ENCODE data around the gene ME3. TPM values are rescaled to one million over a fixed set of nuclear protein-coding genes. Genes with fewer than 3 reads are reported as not detected.

Gene ME3
- polyA plus RNA-seq, 1 donor (not counting 4 experiments of a cell fraction or from before 2014, with no cell fraction given) = 1.0 TPM

GRCh38 chr11:86638673-86639072, 33.7 kb downstream of the ME3 start:
- no peaks in the 10 kb centered on the region for H3K9me3 ChIP-seq (ENCODE audit: control insufficient read depth, low read depth, low read length)
- H3K79me2 ChIP-seq (ENCODE audit: control insufficient read depth, insufficient read depth, low read length) = no peaks in the 10 kb centered on the region
- no peaks in the 10 kb centered on the region for H4K20me1 ChIP-seq (ENCODE audit: control insufficient read depth, extremely low read depth, insufficient read depth, low read length)
- H3K9ac ChIP-seq (ENCODE audit: control insufficient read depth, extremely low read depth, insufficient read depth, low read length) = no peak overlapping the region
- DNase-seq (ENCODE audit: low read depth, low spot score) (no peak), FAIRE-seq (no peak)
- no peak overlapping the region for H3K27ac ChIP-seq (ENCODE audit: control insufficient read depth, insufficient read depth, low read length)
- no peak overlapping the region for H3K4me2 ChIP-seq (ENCODE audit: control insufficient read depth, extremely low read depth, insufficient read depth, low read depth, low read length)
- H3K4me3 ChIP-seq (ENCODE audit: control insufficient read depth in 2 of 3, extremely low read depth in 1 of 3, insufficient read depth in 2 of 3, low read depth in 1 of 3, low read length in 3 of 3) = no peak overlapping the region
- H3K9me1 ChIP-seq (ENCODE audit: control insufficient read depth, extremely low read depth, insufficient read depth, low read length) = no peaks in the 10 kb centered on the region
- no peaks in the 10 kb centered on the region for H3K36me3 ChIP-seq (ENCODE audit: control insufficient read depth in 2 of 2, extremely low read depth in 1 of 2, insufficient read depth in 2 of 2, low read length in 2 of 2)
- TF ChIP-seq CTCF (optimal IDR thresholded peaks at IDR 0.05 in 1 of 3, IDR thresholded peaks at IDR 0.05 in 1 of 3, conservative IDR thresholded peaks at IDR 0.05 in 1 of 3; ENCODE audit: extremely low read depth in 1 of 3, insufficient read depth in 2 of 3, low read length in 3 of 3) (no peak), EZH2 (IDR thresholded peaks at IDR 0.05; ENCODE audit: low read length) (no peak)
- H2AFZ ChIP-seq (ENCODE audit: control insufficient read depth, low read length) = no peak overlapping the region
- H3K27me3 ChIP-seq (ENCODE audit: control insufficient read depth, extremely low read depth, insufficient read depth, low read length) = no peaks in the 10 kb centered on the region
- dilution Hi-C loops (cut with MboI; ENCODE audit: extremely low pct_ligation_motif_present, low sequenced_read_pairs) = no loop called here
- H3K4me1 ChIP-seq (ENCODE audit: control insufficient read depth, extremely low read depth, insufficient read depth, low read length) = peaks cover 11% of the 10 kb centered on the region

GRCh38 chr11:86637988-86638387, 34.4 kb downstream of the ME3 start:
- H3K4me3 ChIP-seq (ENCODE audit: control insufficient read depth in 2 of 3, extremely low read depth in 1 of 3, insufficient read depth in 2 of 3, low read depth in 1 of 3, low read length in 3 of 3) = no peak overlapping the region
- H3K4me2 ChIP-seq (ENCODE audit: control insufficient read depth, extremely low read depth, insufficient read depth, low read depth, low read length) = no peak overlapping the region
- TF ChIP-seq EZH2 (IDR thresholded peaks at IDR 0.05; ENCODE audit: low read length) (no peak), CTCF (optimal IDR thresholded peaks at IDR 0.05 in 1 of 3, IDR thresholded peaks at IDR 0.05 in 1 of 3, conservative IDR thresholded peaks at IDR 0.05 in 1 of 3; ENCODE audit: extremely low read depth in 1 of 3, insufficient read depth in 2 of 3, low read length in 3 of 3) (no peak)
- dilution Hi-C loops (cut with MboI; ENCODE audit: extremely low pct_ligation_motif_present, low sequenced_read_pairs) = no loop called here
- no peaks in the 10 kb centered on the region for H3K27me3 ChIP-seq (ENCODE audit: control insufficient read depth, extremely low read depth, insufficient read depth, low read length)
- no peaks in the 10 kb centered on the region for H3K36me3 ChIP-seq (ENCODE audit: control insufficient read depth in 2 of 2, extremely low read depth in 1 of 2, insufficient read depth in 2 of 2, low read length in 2 of 2)
- FAIRE-seq (peak; percentile 44), DNase-seq (ENCODE audit: low read depth, low spot score) (no peak)
- H3K27ac ChIP-seq (ENCODE audit: control insufficient read depth, insufficient read depth, low read length) = no peak overlapping the region
- no peaks in the 10 kb centered on the region for H3K79me2 ChIP-seq (ENCODE audit: control insufficient read depth, insufficient read depth, low read length)
- no peaks in the 10 kb centered on the region for H3K9me3 ChIP-seq (ENCODE audit: control insufficient read depth, low read depth, low read length)
- no peaks in the 10 kb centered on the region for H3K9me1 ChIP-seq (ENCODE audit: control insufficient read depth, extremely low read depth, insufficient read depth, low read length)
- no peak overlapping the region for H3K9ac ChIP-seq (ENCODE audit: control insufficient read depth, extremely low read depth, insufficient read depth, low read length)
- H3K4me1 ChIP-seq (ENCODE audit: control insufficient read depth, extremely low read depth, insufficient read depth, low read length) = peaks cover 15% of the 10 kb centered on the region
- no peak overlapping the region for H2AFZ ChIP-seq (ENCODE audit: control insufficient read depth, low read length)
- no peaks in the 10 kb centered on the region for H4K20me1 ChIP-seq (ENCODE audit: control insufficient read depth, extremely low read depth, insufficient read depth, low read length)
